WTC11 (cell line): ENCODE data around the gene POU2F1. TPM values are rescaled to one million over a fixed set of nuclear protein-coding genes. Genes with fewer than 3 reads are reported as not detected.

ENCODE experiments used
- ATAC-seq: fragments of 200-7000 bp; cut with Tn5 transposase; 2 replicates; pipeline ENCODE4 v1.10.0; 2021; ENCODE audit warnings: mild to moderate bottlenecking, moderate library complexity
- CTCF ChIA-PET: fragments of 300-600 bp; sonication (Branson Sonifier 250); formaldehyde crosslinking; loops from one replicate; lab custom pipeline; 2021; ENCODE audit warnings: antibody characterized with exemption; lab: Charles Lee
- POLR2A ChIA-PET: fragments of 350-600 bp; sonication (Branson Sonifier 250); formaldehyde crosslinking; loops from one replicate; lab custom pipeline; 2021; ENCODE audit warnings: antibody characterized with exemption; lab: Charles Lee
- DNase-seq: peaks from one replicate; pipeline ENCODE4 v3.0.0; 2021; ENCODE audit warnings: low spot score
- H3K27ac Mint-ChIP-seq: 2 replicates; pipeline ENCODE4 v1.8.0; 2021; ENCODE audit warnings: mixed read lengths
- H3K27me3 Mint-ChIP-seq: 2 replicates; pipeline ENCODE4 v1.8.0; 2021; ENCODE audit warnings: low read depth, mild to moderate bottlenecking, moderate library complexity, mixed read lengths
- H3K36me3 Mint-ChIP-seq: 2 replicates; pipeline ENCODE4 v1.8.0; 2021; ENCODE audit warnings: mixed read lengths
- H3K4me1 Mint-ChIP-seq: 2 replicates; pipeline ENCODE4 v1.8.0; 2022; ENCODE audit warnings: mixed read lengths
- H3K4me3 Mint-ChIP-seq: 2 replicates; pipeline ENCODE4 v1.8.0; 2021; ENCODE audit warnings: mild to moderate bottlenecking, moderate library complexity, mixed read lengths
- H3K9me3 Mint-ChIP-seq: 2 replicates; pipeline ENCODE4 v1.8.0; 2021; ENCODE audit warnings: mixed read lengths
- ARID4B ChIP-seq: sonication (generic); formaldehyde crosslinking; IDR thresholded peaks from 2 replicates; pipeline ENCODE4 v1.8.0; 2023; ENCODE audit warnings: missing genetic modification reagents, mild to moderate bottlenecking, borderline replicate concordance
- ATF6 ChIP-seq: sonication (generic); formaldehyde crosslinking; IDR thresholded peaks from 2 replicates; pipeline ENCODE4 v1.8.1; 2023; ENCODE audit warnings: mild to moderate bottlenecking, missing genetic modification reagents
- CREB1 ChIP-seq: sonication (generic); formaldehyde crosslinking; IDR thresholded peaks from 2 replicates; pipeline ENCODE4 v1.8.0; 2023; ENCODE audit warnings: mild to moderate bottlenecking, missing genetic modification reagents
- HMGA2 ChIP-seq: fragments of 250-450 bp; sonication (Bioruptor Pico); IDR thresholded peaks from 2 replicates; pipeline ENCODE4 v1.4.0; 2021; ENCODE audit warnings: mild to moderate bottlenecking, moderate library complexity
- IRF1 ChIP-seq: sonication (generic); formaldehyde crosslinking; IDR thresholded peaks from 2 replicates; pipeline ENCODE4 v1.8.0; 2023; ENCODE audit warnings: missing genetic modification reagents
- NFE2L1 ChIP-seq: sonication (generic); formaldehyde crosslinking; IDR thresholded peaks from 2 replicates; pipeline ENCODE4 v1.8.1; 2023; ENCODE audit warnings: missing genetic modification reagents
- SP1 ChIP-seq: sonication (generic); formaldehyde crosslinking; conservative IDR thresholded peaks from 2 replicates; pipeline ENCODE4 v1.8.1; 2022; ENCODE audit warnings: missing genetic modification reagents
- STAT6 ChIP-seq: sonication (generic); formaldehyde crosslinking; conservative IDR thresholded peaks from 2 replicates; pipeline ENCODE4 v1.8.1; 2023; ENCODE audit warnings: mild to moderate bottlenecking, low read depth, missing genetic modification reagents, moderate library complexity
- TEAD1 ChIP-seq: sonication (generic); formaldehyde crosslinking; IDR thresholded peaks from 2 replicates; pipeline ENCODE4 v1.8.0; 2022; ENCODE audit warnings: mild to moderate bottlenecking, missing genetic modification reagents
- TP53 ChIP-seq: sonication (generic); formaldehyde crosslinking; IDR thresholded peaks from 2 replicates; pipeline ENCODE4 v1.8.1; 2023; ENCODE audit warnings: mild to moderate bottlenecking, missing genetic modification reagents
- USF1 ChIP-seq: sonication (generic); formaldehyde crosslinking; IDR thresholded peaks from 2 replicates; pipeline ENCODE4 v1.8.0; 2022; ENCODE audit warnings: mild to moderate bottlenecking, missing genetic modification reagents
- ZNF219 ChIP-seq: sonication (generic); formaldehyde crosslinking; IDR thresholded peaks from 2 replicates; pipeline ENCODE4 v1.8.0; 2023; ENCODE audit warnings: missing genetic modification reagents, mild to moderate bottlenecking, borderline replicate concordance
- ZNF416 ChIP-seq: fragments of 250-450 bp; sonication (Bioruptor Pico); IDR thresholded peaks from 2 replicates; pipeline ENCODE4 v1.9.0; 2021; ENCODE audit warnings: mild to moderate bottlenecking, inconsistent platforms
- ZNF425 ChIP-seq: fragments of 250-450 bp; sonication (Bioruptor Pico); conservative IDR thresholded peaks from 2 replicates; pipeline ENCODE4 v1.9.0; 2021; ENCODE audit warnings: mild to moderate bottlenecking
- ZNF512 ChIP-seq: sonication (generic); formaldehyde crosslinking; IDR thresholded peaks from 2 replicates; pipeline ENCODE4 v1.8.1; 2022; ENCODE audit warnings: missing genetic modification reagents, borderline replicate concordance
- ZNF671 ChIP-seq: fragments of 250-450 bp; sonication (Bioruptor Pico); IDR thresholded peaks from 2 replicates; pipeline ENCODE4 v1.8.0; 2021; ENCODE audit warnings: mild to moderate bottlenecking
- total RNA-seq: library from RNA; stranded (reverse); gene quantifications from 3 replicates; pipeline ENCODE4 v1.2.3, GENCODE V29; 2021

The POU2F1 gene
- total RNA-seq, 1 experiment from 2014 or later, result 51.3 TPM

GRCh38 chr1:167455786-167456446 lies 235.2 kb downstream of the POU2F1 start:
- ATAC-seq (peak; percentile 39), DNase-seq (no peak)
- TF ChIP-seq ZNF416 (CRISPR knock-in tag) (no peak), ZNF425 (CRISPR knock-in tag) (no peak), ARID4B (CRISPR knock-in tag) (no peak), TP53 (CRISPR knock-in tag) (no peak), TEAD1 (CRISPR knock-in tag) (no peak), IRF1 (CRISPR knock-in tag) (no peak), USF1 (CRISPR knock-in tag) (no peak), NFE2L1 (no peak), ZNF219 (CRISPR knock-in tag) (no peak), CREB1 (no peak), ZNF671 (CRISPR knock-in tag) (no peak), HMGA2 (CRISPR knock-in tag) (no peak), STAT6 (no peak), ATF6 (CRISPR knock-in tag) (no peak), SP1 (CRISPR knock-in tag) (no peak), ZNF512 (CRISPR knock-in tag) (no peak)
- Mint-ChIP-seq H3K4me1 (peaks cover 24% of the 10 kb centered on the region), H3K36me3 (no peaks in the 10 kb centered on the region), H3K9me3 (no peaks in the 10 kb centered on the region), H3K4me3 (peak overlapping the region; percentile 68), H3K27me3 (peaks cover 46% of the 10 kb centered on the region), H3K27ac (no peak overlapping the region)
- ChIA-PET POLR2A (interaction anchor here (2.7 kb wide), 1 partner anchor 98 kb away, joined by 8 read pairs; the partner anchor contains the start of gene CREG1), CTCF (interaction anchor here (0.6 to 3.9 kb wide), 12 partner anchors 9 to 397 kb away, joined by 3 to 33 read pairs (median 5); partner anchors contain the start of genes CREG1 and POU2F1)
